T-helper 2 cell treated with Interferon-gamma antibody and Interleukin-4, amounts not matched to agents 100 ng/mL and 5 ng/mL, for 36 hours (primary cell): ENCODE data around the gene SEMA3C. TPM values are rescaled to one million over a fixed set of nuclear protein-coding genes. Genes with fewer than 3 reads are reported as not detected.

Source experiments
- intact Hi-C: fragments of 100-400 bp; cut with micrococcal nuclease; formaldehyde crosslinking; loops from one replicate; pipeline ENCODE4 v1.15.1; 2023
- total RNA-seq: library from RNA; stranded (reverse); gene quantifications from 2 replicates; pipeline ENCODE4 v1.2.3, GENCODE V29; 2022

Gene SEMA3C
- total RNA-seq, 1 donor from 2014 or later, result not detected

GRCh38 chr7:80890426-80891258 lies 28.2 kb downstream of the SEMA3C start:
- intact Hi-C loops, result no loop called here

- intact Hi-C loops, result no loop called here
Observed at GRCh38 chr7:80889525-80889924, 29.3 kb downstream of the SEMA3C start.

GRCh38 chr7:80885757-80886156 lies 33.1 kb downstream of the SEMA3C start:
- intact Hi-C loops, result no loop called here

GRCh38 chr7:80884511-80885195 lies 34.2 kb downstream of the SEMA3C start:
- intact Hi-C loops, result no loop called here

- intact Hi-C loops, result no loop called here
Observed at GRCh38 chr7:80883154-80884025, 35.5 kb downstream of the SEMA3C start.

- intact Hi-C loops, result no loop called here
Observed at GRCh38 chr7:80882213-80882801, 36.5 kb downstream of the SEMA3C start.

GRCh38 chr7:80881351-80881900 lies 37.4 kb downstream of the SEMA3C start:
- intact Hi-C loops, result no loop called here

GRCh38 chr7:80879849-80880248 lies 39.0 kb downstream of the SEMA3C start:
- intact Hi-C loops, result no loop called here

- intact Hi-C loops, result no loop called here
Observed at GRCh38 chr7:80876894-80877414, 41.9 kb downstream of the SEMA3C start.

GRCh38 chr7:80875537-80876120 lies 43.2 kb downstream of the SEMA3C start:
- intact Hi-C loops, result no loop called here

- intact Hi-C loops, result no loop called here
Observed at GRCh38 chr7:80873140-80873539, 45.7 kb downstream of the SEMA3C start.

- intact Hi-C loops, result no loop called here
Observed at GRCh38 chr7:80871228-80871627, 47.6 kb downstream of the SEMA3C start.

- intact Hi-C loops, result no loop called here
Observed at GRCh38 chr7:80870813-80871212, 48.0 kb downstream of the SEMA3C start.

GRCh38 chr7:80869821-80870751 lies 48.8 kb downstream of the SEMA3C start:
- intact Hi-C loops, result no loop called here

GRCh38 chr7:80869106-80869784 lies 49.6 kb downstream of the SEMA3C start:
- intact Hi-C loops, result no loop called here

- intact Hi-C loops, result no loop called here
Observed at GRCh38 chr7:80868566-80868965, 50.3 kb downstream of the SEMA3C start.

- intact Hi-C loops, result no loop called here
Observed at GRCh38 chr7:80860554-80860953, 58.3 kb downstream of the SEMA3C start.

- intact Hi-C loops, result no loop called here
Observed at GRCh38 chr7:80859272-80859970, 59.4 kb downstream of the SEMA3C start.
